GM21529 (cell line): ENCODE results near the gene C17orf113.
"Not testable (repeated sequence)": the region's sequence is repeated elsewhere in the genome, so short reads cannot be mapped to it uniquely, and the experiment has no call there.

Experiments
- ATAC-seq: cut with Tn5 transposase; IDR thresholded peaks from one replicate; pipeline ENCODE4 v1.9.1; 2021; ENCODE audit not compliant: unreplicated experiment

The C17orf113 gene

GRCh38 chr17:42042598-42043319, 7.6 kb downstream of the C17orf113 start:
- no peak for ATAC-seq

- ATAC-seq, result no peak
Observed at GRCh38 chr17:42041619-42042018, 8.8 kb downstream of the C17orf113 start.

GRCh38 chr17:42040818-42041217, 9.6 kb downstream of the C17orf113 start:
- ATAC-seq, result no peak

GRCh38 chr17:42039794-42040763, 10.3 kb downstream of the C17orf113 start:
- ATAC-seq, result no peak

- ATAC-seq, result no peak
Observed at GRCh38 chr17:42038221-42038973, 12.0 kb downstream of the C17orf113 start.

- no peak for ATAC-seq
Observed at GRCh38 chr17:42034059-42034458, 16.3 kb downstream of the C17orf113 start.

GRCh38 chr17:42031584-42031983, 18.8 kb downstream of the C17orf113 start:
- ATAC-seq, result no peak

GRCh38 chr17:42028791-42029127, 21.6 kb downstream of the C17orf113 start:
- no peak for ATAC-seq

GRCh38 chr17:42027961-42028790, 22.2 kb downstream of the C17orf113 start:
- no peak for ATAC-seq

GRCh38 chr17:42027590-42027889, 22.9 kb downstream of the C17orf113 start:
- no peak for ATAC-seq

- no peak for ATAC-seq
Observed at GRCh38 chr17:42026857-42027589, 23.4 kb downstream of the C17orf113 start.

- ATAC-seq, result no peak
Observed at GRCh38 chr17:42025936-42026335, 24.5 kb downstream of the C17orf113 start.

- no peak for ATAC-seq
Observed at GRCh38 chr17:42025191-42025579, 25.2 kb downstream of the C17orf113 start.

- no peak for ATAC-seq
Observed at GRCh38 chr17:42023524-42024349, 26.7 kb downstream of the C17orf113 start.

GRCh38 chr17:42020845-42021244, 29.6 kb downstream of the C17orf113 start:
- ATAC-seq, result not testable (repeated sequence)

GRCh38 chr17:42019509-42020404, 30.6 kb downstream of the C17orf113 start, which contains the start of gene NKIRAS2:
Gene NKIRAS2 (plus strand): TSS chr17:42020090. CDS start chr17:42021578, 1,488 bp downstream.
- ATAC-seq, result peak; percentile 47

- ATAC-seq, result no peak
Observed at GRCh38 chr17:42018988-42019387, 31.4 kb downstream of the C17orf113 start.

GRCh38 chr17:42018339-42018738, 32.1 kb downstream of the C17orf113 start:
- ATAC-seq, result no peak
